ENCODE results near the gene ST7. TPM values are rescaled to one million over a fixed set of nuclear protein-coding genes. Genes with fewer than 3 reads are reported as not detected.

Gene ST7
- total RNA-seq, 1 experiment from 2014 or later = 19.6 TPM

DNA sequence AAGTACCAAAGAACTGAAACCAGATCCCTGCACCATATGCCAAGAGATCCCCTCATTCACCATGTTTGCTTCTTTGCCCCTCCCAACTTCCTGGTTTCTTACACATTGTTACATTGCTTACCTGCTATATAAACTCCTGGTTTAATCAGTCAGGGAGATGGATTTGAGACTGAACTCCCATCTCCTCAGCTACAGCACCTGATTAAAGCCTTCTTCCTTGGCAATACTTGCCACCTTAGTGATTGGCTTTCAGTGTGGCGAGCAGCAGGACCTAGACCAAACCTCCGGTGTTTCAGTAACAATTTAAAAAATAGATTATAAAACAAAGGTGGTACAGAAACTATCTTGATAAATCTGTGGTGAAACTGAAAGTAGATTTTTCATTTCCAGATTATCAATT, 122.6 kb downstream of the ST7 start:
- no peaks in the 10 kb centered on the region for H3K9me3 ChIP-seq (ENCODE audit: control insufficient read depth, insufficient read depth, low read depth, low read length)
- no peak for DNase-seq (ENCODE audit: low read depth, low spot score)
- intact Hi-C loops (cut with micrococcal nuclease; ENCODE audit: unreplicated experiment) = no loop called here
- H3K36me3 ChIP-seq (ENCODE audit: control insufficient read depth, insufficient read depth, low read length) = no peaks in the 10 kb centered on the region
- no peak overlapping the region for H3K27ac ChIP-seq (ENCODE audit: low read length)
- H3K4me1 ChIP-seq (ENCODE audit: control insufficient read depth, insufficient read depth, low read length) = peaks cover 2% of the 10 kb centered on the region; the same call in 1 of the 2 replicates
- no peak for ATAC-seq
- no peaks in the 10 kb centered on the region for H3K27me3 ChIP-seq (ENCODE audit: control insufficient read depth, insufficient read depth, low read length)
- TF ChIP-seq SIN3A (IDR thresholded peaks at IDR 0.05; ENCODE audit: borderline replicate concordance, insufficient read depth, low read depth, low read length) (no peak), TCF7L2 (IDR thresholded peaks at IDR 0.05; ENCODE audit: low read depth, low read length) (no peak), POLR2AphosphoS5 (IDR thresholded peaks at IDR 0.05; ENCODE audit: low read depth, low read length) (no peak)
- TF ChIP-seq, protein P1, sequence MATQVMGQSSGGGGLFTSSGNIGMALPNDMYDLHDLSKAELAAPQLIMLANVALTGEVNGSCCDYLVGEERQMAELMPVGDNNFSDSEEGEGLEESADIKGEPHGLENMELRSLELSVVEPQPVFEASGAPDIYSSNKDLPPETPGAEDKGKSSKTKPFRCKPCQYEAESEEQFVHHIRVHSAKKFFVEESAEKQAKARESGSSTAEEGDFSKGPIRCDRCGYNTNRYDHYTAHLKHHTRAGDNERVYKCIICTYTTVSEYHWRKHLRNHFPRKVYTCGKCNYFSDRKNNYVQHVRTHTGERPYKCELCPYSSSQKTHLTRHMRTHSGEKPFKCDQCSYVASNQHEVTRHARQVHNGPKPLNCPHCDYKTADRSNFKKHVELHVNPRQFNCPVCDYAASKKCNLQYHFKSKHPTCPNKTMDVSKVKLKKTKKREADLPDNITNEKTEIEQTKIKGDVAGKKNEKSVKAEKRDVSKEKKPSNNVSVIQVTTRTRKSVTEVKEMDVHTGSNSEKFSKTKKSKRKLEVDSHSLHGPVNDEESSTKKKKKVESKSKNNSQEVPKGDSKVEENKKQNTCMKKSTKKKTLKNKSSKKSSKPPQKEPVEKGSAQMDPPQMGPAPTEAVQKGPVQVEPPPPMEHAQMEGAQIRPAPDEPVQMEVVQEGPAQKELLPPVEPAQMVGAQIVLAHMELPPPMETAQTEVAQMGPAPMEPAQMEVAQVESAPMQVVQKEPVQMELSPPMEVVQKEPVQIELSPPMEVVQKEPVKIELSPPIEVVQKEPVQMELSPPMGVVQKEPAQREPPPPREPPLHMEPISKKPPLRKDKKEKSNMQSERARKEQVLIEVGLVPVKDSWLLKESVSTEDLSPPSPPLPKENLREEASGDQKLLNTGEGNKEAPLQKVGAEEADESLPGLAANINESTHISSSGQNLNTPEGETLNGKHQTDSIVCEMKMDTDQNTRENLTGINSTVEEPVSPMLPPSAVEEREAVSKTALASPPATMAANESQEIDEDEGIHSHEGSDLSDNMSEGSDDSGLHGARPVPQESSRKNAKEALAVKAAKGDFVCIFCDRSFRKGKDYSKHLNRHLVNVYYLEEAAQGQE (IDR thresholded peaks at IDR 0.05; ENCODE audit: insufficient read depth in 1 of 2, low read depth in 2 of 2, low read length in 1 of 2) = no peak
- TF ChIP-seq, protein P2, sequence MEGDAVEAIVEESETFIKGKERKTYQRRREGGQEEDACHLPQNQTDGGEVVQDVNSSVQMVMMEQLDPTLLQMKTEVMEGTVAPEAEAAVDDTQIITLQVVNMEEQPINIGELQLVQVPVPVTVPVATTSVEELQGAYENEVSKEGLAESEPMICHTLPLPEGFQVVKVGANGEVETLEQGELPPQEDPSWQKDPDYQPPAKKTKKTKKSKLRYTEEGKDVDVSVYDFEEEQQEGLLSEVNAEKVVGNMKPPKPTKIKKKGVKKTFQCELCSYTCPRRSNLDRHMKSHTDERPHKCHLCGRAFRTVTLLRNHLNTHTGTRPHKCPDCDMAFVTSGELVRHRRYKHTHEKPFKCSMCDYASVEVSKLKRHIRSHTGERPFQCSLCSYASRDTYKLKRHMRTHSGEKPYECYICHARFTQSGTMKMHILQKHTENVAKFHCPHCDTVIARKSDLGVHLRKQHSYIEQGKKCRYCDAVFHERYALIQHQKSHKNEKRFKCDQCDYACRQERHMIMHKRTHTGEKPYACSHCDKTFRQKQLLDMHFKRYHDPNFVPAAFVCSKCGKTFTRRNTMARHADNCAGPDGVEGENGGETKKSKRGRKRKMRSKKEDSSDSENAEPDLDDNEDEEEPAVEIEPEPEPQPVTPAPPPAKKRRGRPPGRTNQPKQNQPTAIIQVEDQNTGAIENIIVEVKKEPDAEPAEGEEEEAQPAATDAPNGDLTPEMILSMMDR (IDR thresholded peaks at IDR 0.05) = no peak
- ChIA-PET POLR2A (no interaction called here), CTCF (no interaction called here)
- in situ Hi-C loops (cut with HindIII; ENCODE audit: low pct_unique_long_range_greater_than_20kb, low sequenced_read_pairs) = no loop called here
- BruUV-seq (replicated peaks) = no TSS peak
- no peak overlapping the region for H3K4me3 ChIP-seq (ENCODE audit: low read depth in 2 of 2, low read length in 2 of 2)

DNA sequence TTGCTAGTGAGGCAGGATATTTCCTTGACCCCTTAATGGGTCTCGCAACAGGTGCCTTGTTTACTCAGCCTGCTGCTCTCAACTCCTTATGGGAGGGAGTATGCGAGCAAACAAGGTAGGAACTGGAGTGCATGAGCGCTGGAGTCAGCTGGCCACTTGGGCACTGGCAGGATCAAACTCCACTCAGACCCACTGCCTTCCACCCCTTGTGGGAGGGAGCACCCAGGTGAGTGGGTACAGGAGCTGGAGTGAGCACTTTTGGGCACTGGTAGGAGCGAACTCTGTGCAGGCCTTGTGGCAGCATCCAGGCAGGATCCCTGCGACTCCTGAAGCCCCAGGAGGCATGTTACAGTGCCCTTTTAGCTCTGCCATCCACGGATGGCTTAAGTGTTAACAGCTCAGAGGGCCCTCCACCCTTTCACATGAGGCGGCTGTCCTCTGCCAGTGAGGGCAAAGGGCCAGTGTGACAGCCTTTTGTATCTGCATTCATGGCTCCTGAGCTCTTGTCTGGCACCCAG, 123.2 kb downstream of the ST7 start:
- H3K27me3 ChIP-seq (ENCODE audit: control insufficient read depth, insufficient read depth, low read length) = no peaks in the 10 kb centered on the region
- in situ Hi-C loops (cut with HindIII; ENCODE audit: low pct_unique_long_range_greater_than_20kb, low sequenced_read_pairs) = no loop called here
- intact Hi-C loops (cut with micrococcal nuclease; ENCODE audit: unreplicated experiment) = no loop called here
- H3K27ac ChIP-seq (ENCODE audit: low read length) = no peak overlapping the region
- ATAC-seq = no peak
- POLR2A ChIA-PET = no interaction called here
- H3K4me3 ChIP-seq (ENCODE audit: low read depth in 2 of 2, low read length in 2 of 2) = no peak overlapping the region
- CTCF ChIA-PET = no interaction called here
- peaks cover 2% of the 10 kb centered on the region; the same call in 1 of the 2 replicates for H3K4me1 ChIP-seq (ENCODE audit: control insufficient read depth, insufficient read depth, low read length)
- no TSS peak for BruUV-seq (replicated peaks)
- DNase-seq (ENCODE audit: low read depth, low spot score) = no peak
- H3K36me3 ChIP-seq (ENCODE audit: control insufficient read depth, insufficient read depth, low read length) = no peaks in the 10 kb centered on the region
- no peaks in the 10 kb centered on the region for H3K9me3 ChIP-seq (ENCODE audit: control insufficient read depth, insufficient read depth, low read depth, low read length)
- TF ChIP-seq SIN3A (IDR thresholded peaks at IDR 0.05; ENCODE audit: borderline replicate concordance, insufficient read depth, low read depth, low read length) (no peak), POLR2AphosphoS5 (IDR thresholded peaks at IDR 0.05; ENCODE audit: low read depth, low read length) (no peak), TCF7L2 (IDR thresholded peaks at IDR 0.05; ENCODE audit: low read depth, low read length) (no peak)
- TF ChIP-seq, protein P2 (IDR thresholded peaks at IDR 0.05) = no peak
- TF ChIP-seq, protein P1 (IDR thresholded peaks at IDR 0.05; ENCODE audit: insufficient read depth in 1 of 2, low read depth in 2 of 2, low read length in 1 of 2) = no peak

Measured in Panc1 (cell line).